Muscle layer of duodenum (tissue), 2 donors: ENCODE data around the gene LTA4H.

ENCODE experiments used
- H3K27ac ChIP-seq: one replicate; pipeline ENCODE4 v1.7.0; 2013; ENCODE audit warnings: mild to moderate bottlenecking, low read length
- H3K27me3 ChIP-seq: one replicate; pipeline ENCODE4 v1.7.0; 2013; ENCODE audit warnings: low read depth, mild to moderate bottlenecking, control low read depth, low read length
- H3K36me3 ChIP-seq, 2 donors: one replicate each; pipeline ENCODE4 v1.7.0; 2013; ENCODE audit warnings: low read length in 2 of 2, control low read depth in 1 of 2, mild to moderate bottlenecking in 1 of 2; ENCODE audit not compliant: insufficient read depth in 2 of 2, control insufficient read depth in 1 of 2
- H3K4me1 ChIP-seq, 2 donors: one replicate each; pipeline ENCODE4 v1.7.0; 2013; ENCODE audit warnings: low read length in 2 of 2, mild to moderate bottlenecking in 2 of 2, control low read depth in 1 of 2, moderate library complexity in 1 of 2; ENCODE audit not compliant: insufficient read depth in 2 of 2, control insufficient read depth in 1 of 2
- H3K4me3 ChIP-seq, 2 donors: one replicate each; pipeline ENCODE4 v1.7.0; 2013; ENCODE audit warnings: low read length in 2 of 2, low read depth in 1 of 2, mild to moderate bottlenecking in 1 of 2
- H3K9me3 ChIP-seq, 2 donors: one replicate each; pipeline ENCODE4 v1.7.0; 2013; ENCODE audit warnings: low read length in 2 of 2, control low read depth in 1 of 2, mild to moderate bottlenecking in 1 of 2; ENCODE audit not compliant: control insufficient read depth in 1 of 2
- donor health status: healthy.

LTA4H gene

DNA sequence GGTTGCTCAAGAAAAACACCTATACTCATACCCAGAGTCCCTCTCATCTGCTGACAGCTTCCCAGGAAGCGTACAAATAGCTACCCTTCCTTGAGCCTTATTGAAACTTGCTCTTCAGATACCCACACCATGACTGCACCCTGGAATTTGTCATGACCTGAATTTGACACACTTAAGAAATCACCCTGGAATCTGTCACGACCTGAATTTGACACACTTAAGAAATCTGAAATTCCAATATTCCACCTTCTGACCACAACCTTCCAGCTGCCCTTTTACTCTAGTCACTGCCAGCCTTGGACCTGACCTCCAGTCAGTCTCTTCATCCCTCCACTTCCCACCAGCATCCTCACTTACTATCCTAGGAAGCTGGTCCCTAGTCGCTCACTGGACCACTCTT lies 38.1 kb downstream of the LTA4H start:
- no peaks in the 10 kb centered on the region for H3K4me1 ChIP-seq
- H3K27ac ChIP-seq: no peak overlapping the region
- H3K4me3 ChIP-seq: no peak overlapping the region
- peaks cover 11 to 14% of the 10 kb centered on the region in 2 donors for H3K36me3 ChIP-seq
- H3K9me3 ChIP-seq: no peaks in the 10 kb centered on the region
- H3K27me3 ChIP-seq: no peaks in the 10 kb centered on the region

DNA sequence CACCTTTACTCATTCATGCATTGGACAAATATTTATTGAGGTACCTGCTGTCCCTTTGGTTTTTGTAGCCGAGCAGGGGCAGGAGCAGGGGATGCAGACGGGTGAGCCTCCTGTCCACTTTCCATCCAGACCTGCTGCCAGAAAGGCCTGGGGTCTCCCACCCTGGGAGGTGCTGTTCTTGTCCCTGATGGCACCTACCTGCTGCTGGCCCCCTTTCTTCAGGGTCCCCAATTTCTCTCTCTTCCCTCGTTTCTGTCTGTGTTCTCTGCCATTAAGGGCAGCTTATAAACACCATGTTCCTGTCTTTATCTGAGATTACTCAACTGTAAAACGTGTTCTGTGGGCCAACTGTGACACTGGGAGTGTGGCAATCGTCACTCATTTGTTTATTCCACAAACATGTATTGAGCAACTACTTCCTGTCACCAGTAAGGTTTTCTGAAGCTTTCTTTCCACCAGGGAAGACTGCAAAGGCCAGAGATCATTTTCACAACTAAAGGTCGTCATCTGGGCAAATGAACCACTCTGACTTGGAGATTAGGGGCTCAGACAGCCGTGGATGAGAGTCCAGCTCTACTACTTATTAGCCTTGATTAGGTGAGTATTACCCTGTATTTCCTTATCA lies 39.2 kb downstream of the LTA4H start, which contains the start of gene HAL:
Gene HAL, minus strand, starts transcription at position 311 of the 625 bp plus-strand sequence. CDS start 434 bp downstream, outside the sequence.
- no peak within 1 kb of the TSS for H3K27ac ChIP-seq
- no peak within 1 kb of the TSS for H3K4me3 ChIP-seq
- no peaks in the 10 kb centered on the region for H3K9me3 ChIP-seq
- H3K4me1 ChIP-seq: no peaks in the 10 kb centered on the region
- no peaks in the 10 kb centered on the region for H3K27me3 ChIP-seq
- H3K36me3 ChIP-seq: peaks cover 4 to 10% of the 10 kb centered on the region in 2 donors

DNA sequence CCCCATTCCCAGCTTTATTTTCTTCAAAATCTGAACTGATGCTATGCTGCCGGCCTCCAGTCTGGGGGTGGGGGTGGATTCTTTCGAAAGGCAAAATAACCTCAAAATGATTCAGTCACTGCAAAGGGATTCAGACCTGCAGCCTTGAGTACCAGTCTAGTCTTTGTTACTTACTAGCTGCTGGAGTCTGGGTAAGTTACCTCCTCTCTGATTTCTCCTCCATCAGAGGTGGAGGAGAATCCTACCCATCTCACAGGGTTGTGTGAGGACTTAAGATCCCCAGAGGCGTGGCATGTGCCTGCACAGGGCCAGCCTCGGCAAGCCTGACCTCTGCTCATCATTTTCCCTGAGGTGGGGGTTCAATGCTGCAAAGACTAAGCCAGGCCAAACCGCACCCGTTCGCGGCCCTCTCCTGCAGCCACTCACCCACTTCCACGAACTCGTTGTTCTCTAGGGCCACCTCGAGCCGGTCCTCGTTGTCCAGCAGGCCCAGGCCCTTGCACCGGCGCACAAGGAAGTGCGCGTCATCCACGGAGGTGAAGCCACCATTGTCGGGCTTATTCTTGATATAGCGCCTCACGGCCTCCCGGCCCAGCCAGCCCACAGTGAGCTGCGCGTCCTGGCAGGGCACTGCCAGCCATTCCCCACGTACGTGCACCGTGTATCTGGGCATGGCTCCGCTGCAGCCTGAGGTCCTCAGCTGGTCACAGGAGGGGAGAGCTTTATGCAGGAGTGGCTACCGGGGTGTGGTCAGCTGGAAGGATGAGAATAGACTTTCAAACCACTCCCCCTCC lies 40.0 kb downstream of the LTA4H start:
- Histone ChIP-seq H3K9me3 (no peaks in the 10 kb centered on the region), H3K4me3 (no peak overlapping the region), H3K4me1 (no peaks in the 10 kb centered on the region), H3K36me3 (peaks cover 0 to 7% of the 10 kb centered on the region in 2 donors), H3K27me3 (no peaks in the 10 kb centered on the region), H3K27ac (no peak overlapping the region)

DNA sequence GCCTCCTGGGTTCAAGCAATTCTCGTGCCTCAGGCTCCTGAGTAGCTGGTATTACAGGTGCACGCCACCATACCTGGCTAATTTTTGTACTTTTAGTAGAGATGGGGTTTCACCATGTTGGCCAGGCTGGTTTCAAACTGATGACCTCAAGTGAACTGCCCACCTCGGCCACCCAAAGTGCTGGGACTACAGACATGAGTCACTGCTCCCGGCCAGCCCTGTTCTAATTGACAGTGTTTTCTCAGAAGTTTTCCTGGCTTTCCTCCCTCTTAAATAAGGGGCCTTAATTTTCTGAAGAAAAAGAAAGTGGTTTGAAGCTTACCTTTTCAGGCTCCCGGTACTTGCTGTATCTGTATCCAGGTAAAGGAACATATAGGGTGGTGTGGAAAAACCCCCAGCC lies 40.9 kb downstream of the LTA4H start:
- H3K4me3 ChIP-seq: no peak overlapping the region
- H3K36me3 ChIP-seq: peaks cover 0 to 2% of the 10 kb centered on the region in 2 donors
- no peaks in the 10 kb centered on the region for H3K4me1 ChIP-seq
- no peaks in the 10 kb centered on the region for H3K27me3 ChIP-seq
- no peak overlapping the region for H3K27ac ChIP-seq
- no peaks in the 10 kb centered on the region for H3K9me3 ChIP-seq

DNA sequence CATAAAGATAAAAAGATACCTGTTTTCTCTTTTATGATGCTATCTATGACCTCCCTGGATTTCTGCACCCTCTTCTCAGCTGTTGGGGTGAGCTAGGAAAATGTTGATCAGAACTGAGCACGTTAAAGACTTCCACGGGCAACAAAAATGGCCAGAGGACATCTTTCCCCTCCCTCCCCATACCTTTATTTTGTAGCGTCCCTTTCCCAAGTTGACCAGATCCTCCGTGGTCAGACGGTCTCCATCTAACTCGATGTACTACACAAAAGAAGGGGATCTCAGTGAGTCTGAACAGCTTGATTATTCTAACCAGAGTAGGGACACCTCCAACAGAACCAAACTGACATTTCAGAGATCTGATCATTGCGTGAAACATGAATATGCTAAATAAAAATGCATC lies 41.5 kb downstream of the LTA4H start:
- H3K36me3 ChIP-seq: no peaks in the 10 kb centered on the region
- H3K9me3 ChIP-seq: no peaks in the 10 kb centered on the region
- H3K27ac ChIP-seq: no peak overlapping the region
- H3K4me1 ChIP-seq: no peaks in the 10 kb centered on the region
- H3K4me3 ChIP-seq: no peak overlapping the region
- H3K27me3 ChIP-seq: no peaks in the 10 kb centered on the region

DNA sequence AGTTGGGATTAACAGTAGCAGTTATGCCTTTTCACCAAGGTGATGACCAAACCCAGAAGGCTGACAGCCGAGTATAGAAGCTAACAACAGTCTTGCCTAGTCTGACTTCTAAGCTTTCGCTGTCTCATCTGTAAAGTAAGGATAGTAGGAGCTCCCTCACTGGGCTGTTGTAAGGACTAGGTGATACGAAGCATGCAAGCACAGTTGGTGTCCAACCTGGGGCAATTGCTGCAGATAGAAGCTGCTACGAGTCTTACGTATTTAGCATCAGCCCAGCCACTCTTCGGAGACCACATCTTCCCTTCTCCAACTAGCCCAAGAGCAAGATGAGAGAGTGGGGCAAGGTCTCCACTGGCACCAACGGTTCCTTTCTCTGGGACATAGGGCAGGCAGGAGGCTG lies 45.3 kb downstream of the LTA4H start:
- H3K27ac ChIP-seq: no peak overlapping the region
- no peaks in the 10 kb centered on the region for H3K4me1 ChIP-seq
- no peaks in the 10 kb centered on the region for H3K36me3 ChIP-seq
- no peaks in the 10 kb centered on the region for H3K9me3 ChIP-seq
- no peaks in the 10 kb centered on the region for H3K27me3 ChIP-seq
- H3K4me3 ChIP-seq: no peak overlapping the region

DNA sequence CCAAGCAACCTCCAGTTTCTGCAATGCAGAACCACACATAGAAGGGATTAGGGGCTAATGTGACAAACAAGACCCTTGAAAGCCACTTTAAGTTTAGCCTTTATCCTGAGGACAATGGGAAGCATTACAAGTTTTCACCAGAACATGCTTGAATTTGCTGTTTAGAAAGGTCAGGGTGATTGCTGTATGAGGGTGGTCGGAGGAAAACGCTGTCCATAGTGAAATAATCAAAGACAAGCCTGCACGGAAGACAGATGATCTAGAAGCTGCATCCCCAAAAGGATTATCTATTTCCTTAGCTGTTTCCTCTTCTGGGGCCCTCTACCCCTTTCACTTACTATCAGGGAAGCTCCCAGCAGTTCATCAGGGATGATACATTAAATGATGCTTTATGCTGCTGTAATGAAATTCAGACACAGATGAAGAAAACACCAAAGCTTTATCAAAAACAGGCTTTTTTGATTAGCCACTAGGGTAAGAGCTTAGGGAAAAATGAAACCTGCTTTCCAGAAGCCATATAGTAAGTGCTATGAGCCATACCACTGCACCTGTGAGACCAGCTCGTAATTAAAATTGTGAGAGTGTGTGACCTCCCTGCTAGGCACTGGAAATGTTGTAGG lies 45.8 kb downstream of the LTA4H start:
- H3K36me3 ChIP-seq: no peaks in the 10 kb centered on the region

DNA sequence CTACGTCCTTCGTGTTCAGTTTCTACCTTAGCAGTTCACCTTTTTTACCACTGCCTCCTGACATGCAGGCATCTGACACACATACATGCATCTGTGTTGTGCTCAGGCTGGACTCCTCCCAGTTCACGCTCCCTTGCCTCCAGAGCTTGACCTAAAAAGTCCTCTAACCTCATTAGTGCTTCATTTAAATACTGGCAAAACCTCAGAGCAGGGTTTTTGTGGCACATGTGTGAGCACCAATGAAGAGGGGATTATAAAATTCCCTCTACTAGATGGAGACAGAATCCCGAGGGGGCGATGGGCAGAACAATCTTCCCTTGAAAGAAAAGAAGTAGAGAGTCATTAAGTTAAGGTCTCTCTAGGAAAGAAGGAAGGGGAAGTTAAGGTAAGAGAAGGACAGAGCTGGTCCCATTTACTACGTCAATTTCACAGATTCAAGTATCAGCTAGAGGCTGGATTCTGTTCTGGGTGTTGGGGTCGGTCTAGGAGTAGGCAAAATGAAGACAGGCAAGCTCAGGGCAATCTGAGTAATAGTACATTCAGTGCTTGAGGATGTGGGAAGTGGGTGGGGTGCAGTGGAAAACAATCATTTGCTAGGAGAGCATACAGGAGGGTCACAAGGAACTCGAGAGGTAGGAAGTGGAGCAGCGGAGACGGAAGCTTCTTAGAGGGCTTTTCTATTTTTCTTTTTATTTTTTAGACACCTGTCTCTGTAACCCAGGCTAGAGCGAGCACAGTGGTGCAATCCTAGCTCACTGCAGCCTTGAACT lies 46.7 kb downstream of the LTA4H start:
- H3K4me3 ChIP-seq: no peak overlapping the region
- no peaks in the 10 kb centered on the region for H3K9me3 ChIP-seq
- H3K4me1 ChIP-seq: no peaks in the 10 kb centered on the region
- no peaks in the 10 kb centered on the region for H3K27me3 ChIP-seq
- no peak overlapping the region for H3K27ac ChIP-seq
- H3K36me3 ChIP-seq: no peaks in the 10 kb centered on the region

More for the DNA sequence above, 45.8 kb downstream of the LTA4H start:
- H3K4me3 ChIP-seq: no peak overlapping the region
- H3K9me3 ChIP-seq: no peaks in the 10 kb centered on the region
- no peak overlapping the region for H3K27ac ChIP-seq
- H3K27me3 ChIP-seq: no peaks in the 10 kb centered on the region
- no peaks in the 10 kb centered on the region for H3K4me1 ChIP-seq

DNA sequence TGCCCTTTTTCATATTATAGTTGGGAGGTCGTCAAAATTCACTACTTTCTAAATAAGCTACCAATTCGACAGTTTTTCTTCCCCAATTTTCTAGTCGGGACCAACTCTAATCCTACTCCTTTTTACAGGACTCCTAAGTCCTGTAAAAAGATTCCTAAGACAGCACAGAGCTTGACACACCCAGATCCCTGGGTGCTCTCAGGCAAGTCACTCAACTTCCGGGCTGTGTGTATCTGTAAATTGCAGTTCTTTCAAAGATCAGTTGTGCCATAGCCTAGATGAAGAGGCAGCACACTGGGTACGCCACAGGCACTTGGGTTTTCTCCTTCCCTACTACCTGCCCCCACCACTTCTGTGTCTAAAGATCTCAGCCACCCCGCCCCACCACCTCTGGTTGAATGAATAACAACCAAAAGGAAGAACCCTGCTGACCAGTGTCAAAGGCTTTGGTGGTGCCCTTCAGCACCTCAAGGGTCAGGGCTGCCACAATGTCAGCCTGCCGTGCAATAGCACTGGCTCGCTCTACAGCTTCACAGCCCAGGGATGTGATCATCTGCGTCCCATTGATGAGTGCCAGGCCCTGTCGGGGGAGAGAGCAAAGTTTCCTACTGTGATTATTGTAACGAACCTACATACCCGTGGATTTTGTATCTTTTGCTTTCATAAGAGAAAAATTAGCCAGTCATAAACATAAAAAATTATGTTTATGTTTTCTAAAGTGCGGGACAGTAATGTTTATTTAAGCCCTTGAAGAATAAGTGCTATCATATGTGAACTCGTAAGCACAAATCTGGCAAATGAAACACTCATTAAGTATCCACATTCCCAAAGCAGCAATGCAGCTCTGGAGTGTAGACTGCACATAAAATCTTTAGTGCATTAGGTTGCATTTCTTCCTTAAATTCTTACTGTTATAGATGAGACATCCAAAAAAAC lies 48.5 kb downstream of the LTA4H start:
- no peak overlapping the region for H3K4me3 ChIP-seq
- H3K9me3 ChIP-seq: no peaks in the 10 kb centered on the region
- H3K4me1 ChIP-seq: no peaks in the 10 kb centered on the region
- no peaks in the 10 kb centered on the region for H3K27me3 ChIP-seq
- H3K36me3 ChIP-seq: no peaks in the 10 kb centered on the region
- no peak overlapping the region for H3K27ac ChIP-seq

DNA sequence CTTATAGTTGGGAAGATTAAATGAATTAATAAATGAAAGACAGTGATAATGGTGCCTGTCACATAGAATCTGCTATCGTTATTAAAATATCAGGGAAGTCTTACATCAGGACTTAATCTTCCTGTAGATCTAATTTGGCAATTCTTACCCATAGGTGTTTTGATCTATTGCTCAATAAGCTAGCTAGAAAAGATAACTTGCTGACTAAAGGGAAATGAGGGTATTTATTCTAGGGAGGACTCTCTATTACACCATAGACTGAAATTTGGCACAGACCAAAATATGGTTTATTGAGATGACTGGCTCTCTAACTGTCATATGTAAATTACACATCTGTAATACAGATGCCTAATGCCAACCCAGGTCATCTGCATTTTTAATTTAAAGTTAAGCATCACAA lies 50.7 kb downstream of the LTA4H start:
- no peaks in the 10 kb centered on the region for H3K9me3 ChIP-seq
- H3K4me1 ChIP-seq: no peaks in the 10 kb centered on the region
- H3K27ac ChIP-seq: no peak overlapping the region
- no peaks in the 10 kb centered on the region for H3K27me3 ChIP-seq
- H3K36me3 ChIP-seq: no peaks in the 10 kb centered on the region
- no peak overlapping the region for H3K4me3 ChIP-seq
